NCI-H2196 (cell line): ENCODE measurements around the gene ANKH.
"Not testable (repeated sequence)": the region's sequence is repeated elsewhere in the genome, so short reads cannot be mapped to it uniquely, and the experiment has no call there.

Experiments
- DNase-seq: peaks from one replicate; lab custom pipeline; 2025; ENCODE audit not compliant: unreplicated experiment; lab: John Stamatoyannopoulos, UW

The ANKH gene

GRCh38 chr5:14859150-14859549, 12.4 kb downstream of the ANKH start:
- DNase-seq = no peak

GRCh38 chr5:14855366-14855765, 16.2 kb downstream of the ANKH start:
- no peak for DNase-seq

- DNase-seq = no peak
These were observed 16.8 kb downstream of the ANKH start for GRCh38 chr5:14854799-14855198.

- DNase-seq = no peak
These were observed 17.9 kb downstream of the ANKH start for GRCh38 chr5:14853685-14854084.

- no peak for DNase-seq
These were observed 18.8 kb downstream of the ANKH start for GRCh38 chr5:14852779-14853178.

- DNase-seq = no peak
These were observed 19.5 kb downstream of the ANKH start for GRCh38 chr5:14851999-14852526.

GRCh38 chr5:14851597-14851996, 20.0 kb downstream of the ANKH start:
- no peak for DNase-seq

GRCh38 chr5:14851050-14851419, 20.5 kb downstream of the ANKH start:
- no peak for DNase-seq

- DNase-seq = no peak
These were observed 21.0 kb downstream of the ANKH start for GRCh38 chr5:14850419-14851049.

GRCh38 chr5:14849516-14850294, 21.9 kb downstream of the ANKH start:
- no peak for DNase-seq

GRCh38 chr5:14848942-14849341, 22.6 kb downstream of the ANKH start:
- DNase-seq = not testable (repeated sequence)

- no peak for DNase-seq
These were observed 23.2 kb downstream of the ANKH start for GRCh38 chr5:14848385-14848784.

- no peak for DNase-seq
These were observed 24.1 kb downstream of the ANKH start for GRCh38 chr5:14847471-14847870.

GRCh38 chr5:14842117-14842516, 29.5 kb downstream of the ANKH start:
- no peak for DNase-seq

- no peak for DNase-seq
These were observed 31.0 kb downstream of the ANKH start for GRCh38 chr5:14840624-14841023.

- no peak for DNase-seq
These were observed 32.9 kb downstream of the ANKH start for GRCh38 chr5:14838396-14839319.

- DNase-seq = not testable (repeated sequence)
These were observed 34.0 kb downstream of the ANKH start for GRCh38 chr5:14837423-14838122.

GRCh38 chr5:14834584-14835550, 36.7 kb downstream of the ANKH start:
- DNase-seq = no peak

GRCh38 chr5:14834062-14834461, 37.5 kb downstream of the ANKH start:
- no peak for DNase-seq

- no peak for DNase-seq
These were observed 40.6 kb downstream of the ANKH start for GRCh38 chr5:14831006-14831338.
